ENCODE data around the gene EGFR. TPM values are rescaled to one million over a fixed set of nuclear protein-coding genes. Genes with fewer than 3 reads are reported as not detected.

Gene EGFR
- total RNA-seq, 1 donor from 2014 or later: 19.4 TPM

DNA sequence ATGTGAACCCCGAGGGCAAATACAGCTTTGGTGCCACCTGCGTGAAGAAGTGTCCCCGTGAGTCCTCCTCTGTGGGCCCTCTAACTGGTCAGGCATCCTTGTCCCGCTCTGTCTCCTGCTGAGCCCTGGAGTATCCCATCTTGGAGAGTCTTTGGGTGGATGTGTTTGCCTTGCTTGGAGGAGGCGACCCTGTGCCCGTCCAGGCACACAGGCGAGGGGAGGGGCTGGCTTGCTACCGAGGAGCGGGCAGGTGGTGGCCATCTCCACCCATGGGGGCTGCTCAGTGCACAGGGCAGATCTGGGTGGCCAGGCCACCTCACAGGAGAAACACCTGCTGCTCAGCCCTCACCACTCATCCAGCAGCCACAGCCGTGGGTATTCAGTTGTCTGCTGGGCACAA is 135.3 kb downstream of the EGFR start:
- H3K9me3 Mint-ChIP-seq: no peaks in the 10 kb centered on the region
- no peak overlapping the region for H3K27ac Mint-ChIP-seq
- TF ChIP-seq, protein P1, sequence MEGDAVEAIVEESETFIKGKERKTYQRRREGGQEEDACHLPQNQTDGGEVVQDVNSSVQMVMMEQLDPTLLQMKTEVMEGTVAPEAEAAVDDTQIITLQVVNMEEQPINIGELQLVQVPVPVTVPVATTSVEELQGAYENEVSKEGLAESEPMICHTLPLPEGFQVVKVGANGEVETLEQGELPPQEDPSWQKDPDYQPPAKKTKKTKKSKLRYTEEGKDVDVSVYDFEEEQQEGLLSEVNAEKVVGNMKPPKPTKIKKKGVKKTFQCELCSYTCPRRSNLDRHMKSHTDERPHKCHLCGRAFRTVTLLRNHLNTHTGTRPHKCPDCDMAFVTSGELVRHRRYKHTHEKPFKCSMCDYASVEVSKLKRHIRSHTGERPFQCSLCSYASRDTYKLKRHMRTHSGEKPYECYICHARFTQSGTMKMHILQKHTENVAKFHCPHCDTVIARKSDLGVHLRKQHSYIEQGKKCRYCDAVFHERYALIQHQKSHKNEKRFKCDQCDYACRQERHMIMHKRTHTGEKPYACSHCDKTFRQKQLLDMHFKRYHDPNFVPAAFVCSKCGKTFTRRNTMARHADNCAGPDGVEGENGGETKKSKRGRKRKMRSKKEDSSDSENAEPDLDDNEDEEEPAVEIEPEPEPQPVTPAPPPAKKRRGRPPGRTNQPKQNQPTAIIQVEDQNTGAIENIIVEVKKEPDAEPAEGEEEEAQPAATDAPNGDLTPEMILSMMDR (IDR thresholded peaks at IDR 0.05; ENCODE audit: unreplicated experiment): no peak
- no peak for DNase-seq (ENCODE audit: low spot score in 2 of 2, unreplicated experiment in 2 of 2)
- H3K36me3 Mint-ChIP-seq: peaks cover 8% of the 10 kb centered on the region
- H3K4me1 Mint-ChIP-seq: peaks cover 11% of the 10 kb centered on the region
- H3K27me3 Mint-ChIP-seq (ENCODE audit: low read depth): no peaks in the 10 kb centered on the region
- no peak overlapping the region for H3K4me3 Mint-ChIP-seq

DNA sequence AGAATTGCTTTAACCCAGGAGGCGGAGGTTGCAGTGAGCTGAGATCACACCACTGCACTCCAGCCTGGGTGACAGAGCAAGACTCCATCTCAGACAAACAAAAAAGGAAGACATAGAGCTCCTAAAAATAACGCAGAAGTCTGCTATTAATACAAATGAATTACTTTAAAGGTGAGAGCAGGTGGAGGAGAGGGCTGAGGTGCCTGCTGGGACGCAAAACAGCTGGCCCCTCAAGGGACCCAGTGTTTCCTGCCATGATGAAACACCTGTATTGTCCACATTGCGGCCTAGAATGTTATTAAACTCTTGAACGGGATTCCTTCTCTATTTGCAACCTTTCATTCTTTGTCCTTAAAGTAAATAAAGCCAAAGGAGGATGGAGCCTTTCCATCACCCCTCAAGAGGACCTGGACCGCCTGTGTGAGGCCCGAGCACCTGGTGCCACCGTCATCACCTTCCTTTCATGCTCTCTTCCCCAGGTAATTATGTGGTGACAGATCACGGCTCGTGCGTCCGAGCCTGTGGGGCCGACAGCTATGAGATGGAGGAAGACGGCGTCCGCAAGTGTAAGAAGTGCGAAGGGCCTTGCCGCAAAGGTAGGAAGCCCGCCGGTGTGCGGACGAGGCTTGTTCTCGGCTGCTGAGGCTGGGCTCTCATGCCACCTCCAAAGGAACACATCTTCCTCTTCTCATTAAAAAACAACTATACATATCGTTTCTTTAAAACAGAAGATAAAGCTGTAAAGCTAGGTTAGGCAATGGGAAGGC is 136.7 kb downstream of the EGFR start:
- no peaks in the 10 kb centered on the region for H3K9me3 Mint-ChIP-seq
- H3K36me3 Mint-ChIP-seq: peaks cover 9% of the 10 kb centered on the region
- TF ChIP-seq, protein P1 (IDR thresholded peaks at IDR 0.05; ENCODE audit: unreplicated experiment): no peak
- H3K4me1 Mint-ChIP-seq: peaks cover 11% of the 10 kb centered on the region
- no peaks in the 10 kb centered on the region for H3K27me3 Mint-ChIP-seq (ENCODE audit: low read depth)
- H3K4me3 Mint-ChIP-seq: no peak overlapping the region
- no peak overlapping the region for H3K27ac Mint-ChIP-seq
- no peak for DNase-seq (ENCODE audit: low spot score in 2 of 2, unreplicated experiment in 2 of 2)

DNA sequence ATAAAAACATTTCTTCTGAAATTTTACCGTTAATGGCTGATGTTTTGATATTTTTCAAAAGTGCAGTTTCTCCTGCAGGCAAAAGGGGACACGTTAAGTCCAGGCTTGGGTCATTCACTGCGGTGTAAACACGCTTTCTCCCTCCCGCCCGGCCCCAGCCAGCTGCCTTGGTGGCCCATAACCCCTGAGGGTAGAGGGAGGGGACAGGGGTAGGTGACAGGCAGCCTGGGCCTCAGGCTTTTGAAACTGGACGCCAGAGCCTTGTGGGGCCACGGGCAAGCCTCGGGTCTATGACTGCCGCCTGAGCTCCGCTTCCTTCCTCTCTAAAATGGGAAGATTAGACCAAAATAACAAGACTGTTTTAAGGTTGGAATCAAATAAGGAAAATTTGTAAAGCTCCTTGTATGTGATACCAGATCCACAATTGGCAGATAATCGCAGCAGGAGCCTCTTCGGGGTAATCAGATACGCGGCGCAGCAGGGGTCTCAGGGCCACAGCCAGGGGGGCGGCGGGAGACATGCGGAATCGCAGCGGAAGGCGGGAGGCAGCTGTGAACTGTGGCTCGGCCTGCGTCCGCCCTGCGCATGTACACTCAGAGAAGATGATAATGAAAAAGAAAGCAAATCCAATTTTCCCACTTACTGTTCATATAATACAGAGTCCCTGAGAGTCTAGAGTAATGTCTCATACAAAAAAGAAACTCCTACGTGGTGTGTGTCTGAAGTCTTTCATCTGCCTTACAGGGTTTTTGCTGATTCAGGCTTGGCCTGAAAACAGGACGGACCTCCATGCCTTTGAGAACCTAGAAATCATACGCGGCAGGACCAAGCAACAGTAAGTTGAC is 138.3 kb downstream of the EGFR start:
- TF ChIP-seq, protein P1 (IDR thresholded peaks at IDR 0.05; ENCODE audit: unreplicated experiment): no peak
- peak overlapping the region; percentile 20 for H3K4me3 Mint-ChIP-seq
- H3K27me3 Mint-ChIP-seq (ENCODE audit: low read depth): no peaks in the 10 kb centered on the region
- peaks cover 11% of the 10 kb centered on the region for H3K4me1 Mint-ChIP-seq
- peak overlapping the region; percentile 52 for H3K27ac Mint-ChIP-seq
- no peaks in the 10 kb centered on the region for H3K9me3 Mint-ChIP-seq
- peaks cover 3% of the 10 kb centered on the region for H3K36me3 Mint-ChIP-seq
- DNase-seq (ENCODE audit: low spot score in 2 of 2, unreplicated experiment in 2 of 2): no peak

DNA sequence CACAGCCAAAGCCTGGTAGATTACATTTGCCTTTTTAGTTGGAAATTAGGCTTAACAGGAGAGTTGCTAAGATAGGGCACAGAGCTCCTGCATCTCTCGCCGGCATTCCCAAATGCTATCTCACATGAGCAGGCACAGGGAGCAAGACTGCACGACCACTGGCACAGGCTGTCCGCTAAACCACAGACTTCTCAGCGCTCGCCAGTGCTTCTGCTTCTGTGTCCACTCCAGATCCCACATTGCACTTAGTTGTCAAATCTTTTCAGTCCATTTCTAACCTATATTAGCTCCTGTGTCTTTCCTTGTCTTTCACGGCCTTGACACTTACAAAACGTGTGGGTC is 138.9 kb downstream of the EGFR start:
- DNase-seq (ENCODE audit: low spot score in 2 of 2, unreplicated experiment in 2 of 2): no peak
- peaks cover 3% of the 10 kb centered on the region for H3K36me3 Mint-ChIP-seq
- no peaks in the 10 kb centered on the region for H3K9me3 Mint-ChIP-seq
- TF ChIP-seq, protein P1 (IDR thresholded peaks at IDR 0.05; ENCODE audit: unreplicated experiment): no peak
- H3K4me3 Mint-ChIP-seq: no peak overlapping the region
- H3K4me1 Mint-ChIP-seq: peaks cover 11% of the 10 kb centered on the region
- peak overlapping the region; percentile 52 for H3K27ac Mint-ChIP-seq
- H3K27me3 Mint-ChIP-seq (ENCODE audit: low read depth): no peaks in the 10 kb centered on the region

DNA sequence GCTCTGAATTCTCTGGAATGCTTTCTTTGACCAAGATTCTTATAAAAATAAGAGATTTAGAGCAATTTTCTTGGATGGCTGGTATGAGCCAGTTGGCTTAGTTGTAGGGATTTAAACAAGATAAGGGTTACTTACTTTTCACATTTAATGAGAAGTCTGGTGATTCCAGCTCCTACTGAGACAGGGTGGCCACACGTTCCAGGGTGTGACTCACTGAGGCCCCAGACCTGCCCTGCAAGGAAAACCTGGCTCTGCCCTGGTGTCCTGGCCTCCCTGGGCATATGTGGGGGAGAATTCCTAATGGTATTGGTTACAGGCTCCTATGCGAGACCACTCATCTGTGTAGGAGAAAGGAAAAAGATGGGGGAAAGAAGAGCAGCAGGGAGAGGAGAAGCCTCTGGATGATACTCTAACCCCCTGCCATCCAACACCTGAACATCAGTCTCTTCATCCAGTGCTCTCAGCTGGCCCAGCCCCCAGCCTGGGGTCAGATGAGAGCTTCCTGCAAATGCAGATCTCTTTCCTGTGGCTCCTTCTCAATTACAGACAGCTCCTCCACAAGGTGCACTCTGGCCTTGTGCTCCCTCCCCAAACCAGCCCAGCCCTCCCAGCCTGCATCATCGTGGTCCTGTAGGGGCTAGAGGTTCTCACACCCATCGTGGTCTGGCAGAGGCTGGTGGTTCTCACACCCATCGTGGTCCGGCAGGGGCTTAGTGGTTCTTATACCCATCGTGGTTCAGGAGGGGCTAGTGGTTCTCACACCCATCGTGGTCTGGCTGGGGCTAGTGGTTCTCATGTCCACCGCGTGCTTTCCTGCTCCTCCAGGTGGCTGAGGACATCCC is 139.9 kb downstream of the EGFR start:
- H3K36me3 Mint-ChIP-seq: peaks cover 3% of the 10 kb centered on the region
- no peak for DNase-seq (ENCODE audit: low spot score in 2 of 2, unreplicated experiment in 2 of 2)
- H3K27ac Mint-ChIP-seq: peak overlapping the region; percentile 30
- H3K27me3 Mint-ChIP-seq (ENCODE audit: low read depth): no peaks in the 10 kb centered on the region
- H3K4me1 Mint-ChIP-seq: peaks cover 11% of the 10 kb centered on the region
- no peaks in the 10 kb centered on the region for H3K9me3 Mint-ChIP-seq
- TF ChIP-seq, protein P1 (IDR thresholded peaks at IDR 0.05; ENCODE audit: unreplicated experiment): no peak
- H3K4me3 Mint-ChIP-seq: no peak overlapping the region

Measured in mesothelial cell of epicardium (in vitro differentiated cells).